ENCODE data around the gene ERI3.

- TF ChIP-seq TEAD4 (IDR thresholded peaks at IDR 0.05) (no peak), CREB1 (IDR thresholded peaks at IDR 0.05; ENCODE audit: low read depth) (no peak), RAD21 (IDR thresholded peaks at IDR 0.05; ENCODE audit: low read depth) (no peak), YY1 (IDR thresholded peaks at IDR 0.05; ENCODE audit: low read depth) (no peak), REST (IDR thresholded peaks at IDR 0.05; ENCODE audit: low read depth) (no peak), EP300 (IDR thresholded peaks at IDR 0.05; ENCODE audit: borderline replicate concordance) (no peak), NFIC (IDR thresholded peaks at IDR 0.05) (no peak), TCF12 (IDR thresholded peaks at IDR 0.05; ENCODE audit: low read depth) (no peak)
These were observed 46.5 kb upstream of the ERI3 start for GRCh38 chr1:44401256-44402228.

All from Ishikawa (cell line).